GM23338 (cell line): Measurements from ENCODE around the gene GNAS. TPM values are rescaled to one million over a fixed set of nuclear protein-coding genes. Genes with fewer than 3 reads are reported as not detected.

Experiments used
- ATAC-seq: fragments of 200-7000 bp; cut with Tn5 transposase; 3 replicates; pipeline ENCODE4 v1.9.1; 2020
- DNase-seq: peaks from one replicate; pipeline ENCODE4 v3.0.0-alpha.2; 2015; ENCODE audit warnings: low spot score
- H2AFZ ChIP-seq: fragments of 200-600 bp; sonication (generic); 2 replicates; pipeline ENCODE4 v1.8.0; 2016; ENCODE audit warnings: antibody characterized with exemption, mild to moderate bottlenecking, moderate library complexity
- H3F3A ChIP-seq: fragments of 200-600 bp; sonication (generic); replicated peaks from 2 replicates; pipeline ENCODE4 v1.8.0; 2017; ENCODE audit warnings: antibody characterized with exemption, mixed run types, low read depth
- H3K27ac ChIP-seq: fragments of 200-600 bp; sonication (generic); 2 replicates; pipeline ENCODE4 v1.6.1; 2016; ENCODE audit warnings: low read depth
- H3K27me3 ChIP-seq: fragments of 200-600 bp; sonication (generic); 2 replicates; pipeline ENCODE4 v1.8.0; 2016; ENCODE audit warnings: mild to moderate bottlenecking, mixed run types, moderate library complexity; ENCODE audit not compliant: insufficient read depth
- H3K36me3 ChIP-seq: fragments of 200-600 bp; sonication (generic); 2 replicates; pipeline ENCODE4 v1.8.0; 2016; ENCODE audit warnings: mild to moderate bottlenecking; ENCODE audit not compliant: insufficient read depth
- H3K4me1 ChIP-seq: fragments of 200-600 bp; sonication (generic); 2 replicates; pipeline ENCODE4 v1.8.0; 2016; ENCODE audit warnings: mild to moderate bottlenecking, moderate library complexity; ENCODE audit not compliant: insufficient read depth
- H3K4me2 ChIP-seq: fragments of 200-600 bp; sonication (generic); 2 replicates; pipeline ENCODE4 v1.7.1; 2017; ENCODE audit warnings: mixed run types
- H3K4me3 ChIP-seq: fragments of 200-600 bp; sonication (generic); 2 replicates; pipeline ENCODE4 v1.6.1; 2016; ENCODE audit warnings: mixed run types
- H3K79me2 ChIP-seq: fragments of 200-600 bp; sonication (generic); replicated peaks from 2 replicates; pipeline ENCODE4 v1.8.0; 2017; ENCODE audit warnings: mild to moderate bottlenecking; ENCODE audit not compliant: insufficient read depth
- H3K9me2 ChIP-seq: fragments of 200-600 bp; sonication (generic); 2 replicates; pipeline ENCODE4 v1.8.0; 2017; ENCODE audit not compliant: insufficient read depth
- H4K20me1 ChIP-seq: fragments of 200-600 bp; sonication (generic); replicated peaks from 2 replicates; pipeline ENCODE4 v1.8.0; 2017; ENCODE audit warnings: mild to moderate bottlenecking; ENCODE audit not compliant: insufficient read depth
- H3K27ac Mint-ChIP-seq: 2 replicates; pipeline ENCODE4 v1.8.0; 2020; ENCODE audit warnings: inconsistent platforms, mild to moderate bottlenecking, moderate library complexity, mixed read lengths
- H3K27me3 Mint-ChIP-seq: 3 replicates; pipeline ENCODE4 v1.8.0; 2022; ENCODE audit warnings: low read depth, mild to moderate bottlenecking, moderate library complexity, mixed read lengths, inconsistent platforms; ENCODE audit not compliant: insufficient read depth, poor library complexity
- H3K36me3 Mint-ChIP-seq: 3 replicates; pipeline ENCODE4 v1.8.0; 2021; ENCODE audit warnings: low read depth, mild to moderate bottlenecking, inconsistent platforms, moderate library complexity, mixed read lengths
- H3K4me1 Mint-ChIP-seq: 3 replicates; pipeline ENCODE4 v1.8.0; 2020; ENCODE audit warnings: mild to moderate bottlenecking, inconsistent platforms, mixed read lengths
- H3K4me3 Mint-ChIP-seq: 3 replicates; pipeline ENCODE4 v1.8.0; 2021; ENCODE audit warnings: moderate library complexity, mild to moderate bottlenecking, inconsistent platforms, mixed read lengths
- H3K9me3 Mint-ChIP-seq: 3 replicates; pipeline ENCODE4 v1.8.0; 2020; ENCODE audit warnings: moderate library complexity, mild to moderate bottlenecking, inconsistent platforms, mixed read lengths
- CREB1 ChIP-seq: fragments of 250-450 bp; sonication (Bioruptor Pico); IDR thresholded peaks from 2 replicates; pipeline ENCODE4 v1.5.0; 2020; ENCODE audit warnings: low read depth, mild to moderate bottlenecking, moderate library complexity
- CTCF ChIP-seq, 2 experiments: fragments of 200-600 bp in 1 of 2; sonication (generic) in 1 of 2; conservative IDR thresholded peaks; 2 replicates each; pipeline versions ENCODE4 v1.5.1 to v1.6.1; 2016 to 2017; ENCODE audit warnings: antibody characterized with exemption in 2 of 2, low read depth in 2 of 2, mild to moderate bottlenecking in 2 of 2, moderate library complexity in 1 of 2
- ETS1 ChIP-seq: IDR thresholded peaks from 2 replicates; pipeline ENCODE4 v1.6.1; 2016; ENCODE audit warnings: antibody characterized with exemption
- EZH2 ChIP-seq: fragments of 200-600 bp; sonication (generic); IDR thresholded peaks from one replicate; pipeline ENCODE4 v1.8.0; 2017; ENCODE audit warnings: antibody characterized with exemption, mild to moderate bottlenecking, low read depth; ENCODE audit not compliant: unreplicated experiment
- EZH2phosphoT487 ChIP-seq: fragments of 200-600 bp; sonication (generic); IDR thresholded peaks from one replicate; pipeline ENCODE4 v1.8.1; 2018; ENCODE audit warnings: antibody characterized with exemption; ENCODE audit not compliant: unreplicated experiment
- JUNB ChIP-seq: IDR thresholded peaks from one replicate; pipeline ENCODE4 v1.6.1; 2016; ENCODE audit warnings: antibody characterized with exemption; ENCODE audit not compliant: unreplicated experiment
- NANOG ChIP-seq: IDR thresholded peaks from 2 replicates; pipeline ENCODE4 v1.6.1; 2016; ENCODE audit warnings: antibody characterized with exemption, borderline replicate concordance
- POLR2AphosphoS5 ChIP-seq: IDR thresholded peaks from 2 replicates; pipeline ENCODE4 v1.6.1; 2016; ENCODE audit warnings: antibody characterized with exemption, low read depth
- STAT1 ChIP-seq: IDR thresholded peaks from one replicate; pipeline ENCODE4 v1.6.1; 2016; ENCODE audit warnings: antibody characterized with exemption; ENCODE audit not compliant: unreplicated experiment
- ZNF114 ChIP-seq: fragments of 250-450 bp; sonication (Bioruptor Pico); IDR thresholded peaks from 2 replicates; pipeline ENCODE4 v1.5.0; 2020; ENCODE audit warnings: mild to moderate bottlenecking, moderate library complexity
- ZNF331 ChIP-seq: fragments of 250-450 bp; sonication (Bioruptor Pico); IDR thresholded peaks from 2 replicates; pipeline ENCODE4 v1.5.0; 2020; ENCODE audit warnings: low read depth, mild to moderate bottlenecking, moderate library complexity
- polyA plus RNA-seq: library from polyadenylated mRNA; unstranded; fragments of >200 nt; fragmentation: Nextera tagmentation; extraction: Ambion mirVana; gene quantifications from 2 replicates; pipeline ENCODE4 v1.2.1, GENCODE V29; 2016
- total RNA-seq: library from RNA; depleted of rRNA; stranded (reverse); fragments of >200 nt; shearing (Covaris generic); gene quantifications from 2 replicates; pipeline ENCODE4 v1.2.3, GENCODE V29; 2014
- TF ChIP-seq, protein P1 (sequence below): IDR thresholded peaks from one replicate; pipeline ENCODE4 v1.6.1; 2018; ENCODE audit warnings: antibody characterized with exemption; ENCODE audit not compliant: unreplicated experiment
- TF ChIP-seq, protein P2 (sequence below): fragments of 250-450 bp; sonication (Bioruptor Pico); IDR thresholded peaks from 2 replicates; pipeline ENCODE4 v1.5.0; 2020; ENCODE audit warnings: mild to moderate bottlenecking, moderate library complexity

GNAS gene
- total and polyA plus RNA-seq, 2 experiments from 2014 or later, result 917 to 1,042 TPM

- peak; percentile 62 for DNase-seq
- peak overlapping the region; percentile 44; the same call in 1 of the 3 replicates for H3K4me3 Mint-ChIP-seq
- H3K4me3 ChIP-seq, result no peak overlapping the region; the same call in 1 of the 2 replicates
Observed at GRCh38 chr20:58877050-58877975, 24.8 kb downstream of the GNAS start.

More at GRCh38 chr20:58877050-58877975, 24.8 kb downstream of the GNAS start:
- H3K79me2 ChIP-seq, result no peaks in the 10 kb centered on the region
- H3K4me2 ChIP-seq, result peak overlapping the region; percentile 55
- H3K4me1 Mint-ChIP-seq, result peaks cover 77% of the 10 kb centered on the region
- peaks cover 4% of the 10 kb centered on the region for H3K27me3 Mint-ChIP-seq
- ATAC-seq, result peak; percentile 90
- peaks cover 71% of the 10 kb centered on the region for H3K4me1 ChIP-seq
- no peaks in the 10 kb centered on the region for H3K9me2 ChIP-seq
- no peaks in the 10 kb centered on the region for H3K27me3 ChIP-seq
- H2AFZ ChIP-seq, result peak overlapping the region; percentile 60; the same call in 1 of the 2 replicates
- no peak for TF ChIP-seq POLR2AphosphoS5
- TF ChIP-seq, protein P1, sequence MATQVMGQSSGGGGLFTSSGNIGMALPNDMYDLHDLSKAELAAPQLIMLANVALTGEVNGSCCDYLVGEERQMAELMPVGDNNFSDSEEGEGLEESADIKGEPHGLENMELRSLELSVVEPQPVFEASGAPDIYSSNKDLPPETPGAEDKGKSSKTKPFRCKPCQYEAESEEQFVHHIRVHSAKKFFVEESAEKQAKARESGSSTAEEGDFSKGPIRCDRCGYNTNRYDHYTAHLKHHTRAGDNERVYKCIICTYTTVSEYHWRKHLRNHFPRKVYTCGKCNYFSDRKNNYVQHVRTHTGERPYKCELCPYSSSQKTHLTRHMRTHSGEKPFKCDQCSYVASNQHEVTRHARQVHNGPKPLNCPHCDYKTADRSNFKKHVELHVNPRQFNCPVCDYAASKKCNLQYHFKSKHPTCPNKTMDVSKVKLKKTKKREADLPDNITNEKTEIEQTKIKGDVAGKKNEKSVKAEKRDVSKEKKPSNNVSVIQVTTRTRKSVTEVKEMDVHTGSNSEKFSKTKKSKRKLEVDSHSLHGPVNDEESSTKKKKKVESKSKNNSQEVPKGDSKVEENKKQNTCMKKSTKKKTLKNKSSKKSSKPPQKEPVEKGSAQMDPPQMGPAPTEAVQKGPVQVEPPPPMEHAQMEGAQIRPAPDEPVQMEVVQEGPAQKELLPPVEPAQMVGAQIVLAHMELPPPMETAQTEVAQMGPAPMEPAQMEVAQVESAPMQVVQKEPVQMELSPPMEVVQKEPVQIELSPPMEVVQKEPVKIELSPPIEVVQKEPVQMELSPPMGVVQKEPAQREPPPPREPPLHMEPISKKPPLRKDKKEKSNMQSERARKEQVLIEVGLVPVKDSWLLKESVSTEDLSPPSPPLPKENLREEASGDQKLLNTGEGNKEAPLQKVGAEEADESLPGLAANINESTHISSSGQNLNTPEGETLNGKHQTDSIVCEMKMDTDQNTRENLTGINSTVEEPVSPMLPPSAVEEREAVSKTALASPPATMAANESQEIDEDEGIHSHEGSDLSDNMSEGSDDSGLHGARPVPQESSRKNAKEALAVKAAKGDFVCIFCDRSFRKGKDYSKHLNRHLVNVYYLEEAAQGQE, result no peak
- no peak for TF ChIP-seq EZH2
- no peak for TF ChIP-seq JUNB
- no peak for TF ChIP-seq STAT1
- TF ChIP-seq, protein P2, sequence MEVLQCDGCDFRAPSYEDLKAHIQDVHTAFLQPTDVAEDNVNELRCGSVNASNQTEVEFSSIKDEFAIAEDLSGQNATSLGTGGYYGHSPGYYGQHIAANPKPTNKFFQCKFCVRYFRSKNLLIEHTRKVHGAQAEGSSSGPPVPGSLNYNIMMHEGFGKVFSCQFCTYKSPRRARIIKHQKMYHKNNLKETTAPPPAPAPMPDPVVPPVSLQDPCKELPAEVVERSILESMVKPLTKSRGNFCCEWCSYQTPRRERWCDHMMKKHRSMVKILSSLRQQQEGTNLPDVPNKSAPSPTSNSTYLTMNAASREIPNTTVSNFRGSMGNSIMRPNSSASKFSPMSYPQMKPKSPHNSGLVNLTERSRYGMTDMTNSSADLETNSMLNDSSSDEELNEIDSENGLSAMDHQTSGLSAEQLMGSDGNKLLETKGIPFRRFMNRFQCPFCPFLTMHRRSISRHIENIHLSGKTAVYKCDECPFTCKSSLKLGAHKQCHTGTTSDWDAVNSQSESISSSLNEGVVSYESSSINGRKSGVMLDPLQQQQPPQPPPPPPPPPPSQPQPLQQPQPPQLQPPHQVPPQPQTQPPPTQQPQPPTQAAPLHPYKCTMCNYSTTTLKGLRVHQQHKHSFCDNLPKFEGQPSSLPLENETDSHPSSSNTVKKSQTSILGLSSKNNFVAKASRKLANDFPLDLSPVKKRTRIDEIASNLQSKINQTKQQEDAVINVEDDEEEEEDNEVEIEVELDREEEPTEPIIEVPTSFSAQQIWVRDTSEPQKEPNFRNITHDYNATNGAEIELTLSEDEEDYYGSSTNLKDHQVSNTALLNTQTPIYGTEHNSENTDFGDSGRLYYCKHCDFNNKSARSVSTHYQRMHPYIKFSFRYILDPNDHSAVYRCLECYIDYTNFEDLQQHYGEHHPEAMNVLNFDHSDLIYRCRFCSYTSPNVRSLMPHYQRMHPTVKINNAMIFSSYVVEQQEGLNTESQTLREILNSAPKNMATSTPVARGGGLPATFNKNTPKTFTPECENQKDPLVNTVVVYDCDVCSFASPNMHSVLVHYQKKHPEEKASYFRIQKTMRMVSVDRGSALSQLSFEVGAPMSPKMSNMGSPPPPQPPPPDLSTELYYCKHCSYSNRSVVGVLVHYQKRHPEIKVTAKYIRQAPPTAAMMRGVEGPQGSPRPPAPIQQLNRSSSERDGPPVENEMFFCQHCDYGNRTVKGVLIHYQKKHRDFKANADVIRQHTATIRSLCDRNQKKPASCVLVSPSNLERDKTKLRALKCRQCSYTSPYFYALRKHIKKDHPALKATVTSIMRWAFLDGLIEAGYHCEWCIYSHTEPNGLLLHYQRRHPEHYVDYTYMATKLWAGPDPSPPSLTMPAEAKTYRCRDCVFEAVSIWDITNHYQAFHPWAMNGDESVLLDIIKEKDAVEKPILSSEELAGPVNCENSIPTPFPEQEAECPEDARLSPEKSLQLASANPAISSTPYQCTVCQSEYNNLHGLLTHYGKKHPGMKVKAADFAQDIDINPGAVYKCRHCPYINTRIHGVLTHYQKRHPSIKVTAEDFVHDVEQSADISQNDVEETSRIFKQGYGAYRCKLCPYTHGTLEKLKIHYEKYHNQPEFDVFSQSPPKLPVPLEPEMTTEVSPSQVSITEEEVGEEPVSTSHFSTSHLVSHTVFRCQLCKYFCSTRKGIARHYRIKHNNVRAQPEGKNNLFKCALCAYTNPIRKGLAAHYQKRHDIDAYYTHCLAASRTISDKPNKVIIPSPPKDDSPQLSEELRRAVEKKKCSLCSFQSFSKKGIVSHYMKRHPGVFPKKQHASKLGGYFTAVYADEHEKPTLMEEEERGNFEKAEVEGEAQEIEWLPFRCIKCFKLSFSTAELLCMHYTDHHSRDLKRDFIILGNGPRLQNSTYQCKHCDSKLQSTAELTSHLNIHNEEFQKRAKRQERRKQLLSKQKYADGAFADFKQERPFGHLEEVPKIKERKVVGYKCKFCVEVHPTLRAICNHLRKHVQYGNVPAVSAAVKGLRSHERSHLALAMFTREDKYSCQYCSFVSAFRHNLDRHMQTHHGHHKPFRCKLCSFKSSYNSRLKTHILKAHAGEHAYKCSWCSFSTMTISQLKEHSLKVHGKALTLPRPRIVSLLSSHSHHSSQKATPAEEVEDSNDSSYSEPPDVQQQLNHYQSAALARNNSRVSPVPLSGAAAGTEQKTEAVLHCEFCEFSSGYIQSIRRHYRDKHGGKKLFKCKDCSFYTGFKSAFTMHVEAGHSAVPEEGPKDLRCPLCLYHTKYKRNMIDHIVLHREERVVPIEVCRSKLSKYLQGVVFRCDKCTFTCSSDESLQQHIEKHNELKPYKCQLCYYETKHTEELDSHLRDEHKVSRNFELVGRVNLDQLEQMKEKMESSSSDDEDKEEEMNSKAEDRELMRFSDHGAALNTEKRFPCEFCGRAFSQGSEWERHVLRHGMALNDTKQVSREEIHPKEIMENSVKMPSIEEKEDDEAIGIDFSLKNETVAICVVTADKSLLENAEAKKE (CRISPR knock-in tag), result no peak
- no peak for TF ChIP-seq NANOG
- no peak for TF ChIP-seq EZH2phosphoT487
- TF ChIP-seq ZNF331, result no peak
- no peak for TF ChIP-seq CREB1 (CRISPR knock-in tag)
- TF ChIP-seq CTCF (conservative IDR thresholded peaks at IDR 0.05; ENCODE audit: low read depth in 2 of 2), result no peak
- no peak for TF ChIP-seq ZNF114 (CRISPR knock-in tag)
- no peak for TF ChIP-seq ETS1
- H3F3A ChIP-seq, result peaks cover 5% of the 10 kb centered on the region; the same call in 1 of the 2 replicates
- H3K9me3 Mint-ChIP-seq, result no peaks in the 10 kb centered on the region
- peak overlapping the region; percentile 82 for H3K27ac Mint-ChIP-seq
- H3K36me3 Mint-ChIP-seq, result peaks cover 26% of the 10 kb centered on the region
- H3K36me3 ChIP-seq, result no peaks in the 10 kb centered on the region
- H4K20me1 ChIP-seq, result no peaks in the 10 kb centered on the region
- H3K27ac ChIP-seq, result peak overlapping the region; percentile 84
